Measurements from ENCODE around the gene MLEC.
"Not testable (repeated sequence)": the region's sequence is repeated elsewhere in the genome, so short reads cannot be mapped to it uniquely, and the experiment has no call there.

Gene MLEC

DNA sequence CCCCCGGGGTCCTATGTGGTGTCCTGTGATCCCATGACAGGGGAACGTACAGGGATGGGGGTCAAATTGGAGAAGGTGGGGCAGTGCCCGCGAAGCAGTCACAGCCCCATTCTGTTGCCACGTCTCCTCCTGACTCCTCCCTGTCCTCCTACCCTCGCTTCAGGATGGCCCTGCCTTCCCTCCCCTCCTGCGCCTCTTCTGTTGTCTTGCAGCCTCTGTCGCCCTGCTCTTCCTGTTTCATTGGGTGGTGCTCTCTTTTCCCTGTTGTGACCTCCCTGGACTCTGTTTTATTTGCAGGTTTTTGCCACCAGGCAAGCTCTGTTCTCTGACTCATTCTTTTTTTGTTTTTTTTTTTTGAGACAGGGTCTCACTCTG, 27.8 kb upstream of the MLEC start:
- H3K4me3 ChIP-seq (ENCODE audit: low read depth, low read length): no peak overlapping the region
- no peak for DNase-seq (ENCODE audit: low read depth)

DNA sequence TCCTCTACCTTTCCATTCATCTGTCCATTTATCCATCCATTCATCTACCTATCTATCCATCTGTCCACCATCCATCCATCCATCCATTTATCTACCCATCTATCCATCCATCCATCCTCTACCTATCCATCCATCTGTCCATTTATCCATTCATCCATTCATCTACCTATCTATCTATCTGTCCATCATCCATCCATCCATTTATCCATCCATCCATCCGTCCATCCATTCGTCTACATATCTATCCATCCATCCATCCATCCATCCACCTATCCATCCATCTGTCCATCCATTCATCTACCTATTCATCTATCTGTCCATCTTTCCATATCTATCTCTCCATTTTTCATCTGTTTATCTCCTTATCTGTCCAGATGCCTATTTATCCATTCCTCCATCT, 25.5 kb upstream of the MLEC start:
- H3K4me3 ChIP-seq (ENCODE audit: low read depth, low read length): no peak overlapping the region
- DNase-seq (ENCODE audit: low read depth): no peak

DNA sequence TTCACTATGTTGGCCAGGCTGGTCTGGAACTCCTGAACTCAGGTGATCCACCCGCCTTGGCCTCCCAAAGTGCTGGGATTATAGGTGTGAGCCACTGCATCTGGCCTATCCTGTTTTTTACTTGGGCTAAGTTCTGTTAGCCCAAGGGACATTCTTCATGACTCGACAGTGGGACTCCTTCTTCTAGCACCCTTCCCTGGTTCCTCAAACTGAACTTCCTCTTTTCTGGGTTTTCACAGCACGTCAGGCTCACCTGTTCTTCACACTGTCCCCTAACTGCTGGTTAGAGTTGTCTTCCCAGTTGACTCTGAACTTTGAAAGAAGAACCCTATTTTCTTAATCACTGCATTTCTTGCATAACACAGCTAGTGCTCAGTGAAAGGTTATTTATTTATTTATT, 24.1 kb upstream of the MLEC start:
- DNase-seq (ENCODE audit: low read depth): no peak
- no peak overlapping the region for H3K4me3 ChIP-seq (ENCODE audit: low read depth, low read length)

- no peak overlapping the region for H3K4me3 ChIP-seq (ENCODE audit: low read depth, low read length)
- no peak for DNase-seq (ENCODE audit: low read depth)
These were observed 23.2 kb upstream of the MLEC start for GRCh38 chr12:120663741-120664140.

- no peak overlapping the region for H3K4me3 ChIP-seq (ENCODE audit: low read depth, low read length)
- DNase-seq (ENCODE audit: low read depth): no peak
These were observed 20.2 kb upstream of the MLEC start for GRCh38 chr12:120666571-120667390.

DNA sequence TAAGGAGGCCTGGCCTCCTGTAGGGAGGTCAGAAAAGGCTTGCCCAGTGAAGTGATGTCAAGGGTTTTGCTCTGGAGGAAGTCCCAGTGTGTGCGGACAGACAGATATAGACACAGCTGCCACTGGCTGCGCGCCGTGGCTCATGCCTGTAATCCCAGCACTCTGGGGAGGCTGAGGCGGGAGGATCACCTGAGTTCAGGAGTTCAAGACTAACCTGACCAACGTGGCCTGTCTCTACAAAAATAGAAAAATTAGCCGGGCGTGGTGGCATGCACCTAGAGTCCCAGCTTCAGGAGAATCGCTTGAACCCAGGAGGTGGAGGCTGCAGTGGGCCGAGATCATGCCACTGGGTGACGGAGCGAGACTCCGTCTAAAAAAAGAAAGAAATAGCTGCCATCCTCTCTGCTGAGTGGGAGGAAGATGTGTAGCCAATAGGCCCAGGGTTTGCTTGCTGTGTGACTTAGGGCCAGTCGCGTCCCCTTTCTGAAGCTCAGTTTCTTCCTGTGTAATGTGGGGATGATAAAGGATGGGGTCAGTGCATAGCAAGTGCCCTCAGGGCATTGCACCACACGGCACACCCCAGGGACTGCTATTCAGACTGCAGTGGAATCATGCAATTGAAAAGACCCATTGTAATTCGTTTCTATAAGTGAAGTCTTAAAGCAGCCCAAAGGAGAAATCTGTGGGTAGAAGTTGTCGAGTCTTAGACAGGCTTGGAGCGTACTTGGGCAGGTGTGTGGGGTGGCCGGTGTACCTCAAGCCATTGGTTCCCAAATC, 18.7 kb upstream of the MLEC start:
- H3K4me3 ChIP-seq (ENCODE audit: low read depth, low read length): no peak overlapping the region
- no peak for DNase-seq (ENCODE audit: low read depth)

DNA sequence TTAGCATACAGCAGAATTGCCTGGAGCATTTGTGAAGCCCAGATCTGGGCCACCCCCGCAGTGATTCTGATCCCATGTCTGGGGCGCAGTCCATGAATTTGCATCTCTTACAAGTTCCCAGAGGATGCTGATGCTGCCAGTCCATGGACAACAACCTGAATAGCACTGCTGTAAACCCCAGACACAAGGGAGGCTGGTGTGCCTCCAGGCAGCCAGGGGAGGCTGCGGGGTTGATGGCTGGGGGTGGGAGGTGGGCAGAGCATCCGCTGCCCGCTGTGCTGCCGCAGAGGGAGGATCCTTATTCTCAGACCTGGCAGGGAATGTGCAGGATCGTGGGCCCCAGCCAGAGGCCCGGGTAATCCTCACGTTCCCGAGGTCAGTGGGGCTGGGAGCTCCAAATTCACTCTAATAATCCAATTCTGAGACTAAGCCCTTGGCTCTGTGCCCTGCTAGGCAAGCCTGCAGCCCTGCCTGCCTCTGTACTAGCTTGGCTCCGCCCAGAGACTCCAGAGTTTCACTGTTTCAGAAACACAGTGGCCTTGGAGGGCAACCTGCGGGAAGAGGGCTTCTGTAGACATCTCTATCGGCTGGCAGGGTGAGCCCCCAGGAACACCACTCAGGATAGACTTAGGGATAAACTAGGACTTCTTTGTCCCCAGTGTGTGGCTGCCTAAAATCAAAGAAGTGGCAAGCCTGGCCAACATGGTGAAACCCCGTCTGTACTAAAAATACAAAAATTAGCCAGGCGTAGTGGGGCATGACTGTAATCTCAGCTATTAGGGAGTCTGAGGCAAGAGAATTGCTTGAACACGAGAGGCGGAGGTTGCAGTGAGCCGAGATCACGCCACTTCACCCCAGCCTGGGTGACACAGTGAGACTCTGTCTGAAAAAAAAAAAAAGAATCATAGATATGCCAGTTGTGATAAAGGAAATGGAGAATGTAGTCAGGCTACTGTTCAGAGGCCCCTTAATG, 17.8 kb upstream of the MLEC start:
- no peak overlapping the region for H3K4me3 ChIP-seq (ENCODE audit: low read depth, low read length)
- DNase-seq (ENCODE audit: low read depth): no peak

GRCh38 chr12:120670237-120670636, 16.7 kb upstream of the MLEC start:
- not testable (repeated sequence) for H3K4me3 ChIP-seq (ENCODE audit: low read depth, low read length); DNase-seq (ENCODE audit: low read depth)

- no peak for DNase-seq (ENCODE audit: low read depth)
These were observed 16.3 kb upstream of the MLEC start for GRCh38 chr12:120670667-120671066.

DNA sequence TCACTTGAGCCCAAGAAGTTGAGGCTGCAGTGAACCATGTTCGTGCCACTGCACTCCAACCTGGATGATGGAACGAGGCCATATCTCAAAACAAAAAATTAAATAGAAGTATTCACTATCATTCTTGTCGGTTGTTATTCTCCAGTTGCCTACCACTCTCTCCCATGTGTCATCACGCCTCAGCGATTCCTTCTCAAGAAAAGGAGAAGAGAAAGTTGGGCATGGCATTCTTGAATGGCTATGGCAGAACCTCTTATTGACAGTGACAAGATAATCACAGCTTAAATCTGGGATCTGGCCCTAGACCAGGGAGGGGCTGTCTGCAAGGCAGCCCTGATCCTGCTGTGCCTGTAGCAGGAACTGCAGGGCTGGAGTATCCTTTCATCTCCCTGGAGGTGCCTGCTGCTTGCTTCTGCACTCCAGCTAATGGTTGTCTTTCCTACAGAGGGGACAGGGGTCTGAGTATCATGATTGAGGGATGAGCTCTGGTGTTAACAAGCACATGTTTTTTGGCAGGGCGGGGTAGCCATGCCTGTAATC, 12.8 kb upstream of the MLEC start:
- no peak overlapping the region for H3K4me3 ChIP-seq (ENCODE audit: low read depth, low read length)
- DNase-seq (ENCODE audit: low read depth): no peak

More at GRCh38 chr12:120670667-120671066, 16.3 kb upstream of the MLEC start:
- no peak overlapping the region for H3K4me3 ChIP-seq (ENCODE audit: low read depth, low read length)

DNA sequence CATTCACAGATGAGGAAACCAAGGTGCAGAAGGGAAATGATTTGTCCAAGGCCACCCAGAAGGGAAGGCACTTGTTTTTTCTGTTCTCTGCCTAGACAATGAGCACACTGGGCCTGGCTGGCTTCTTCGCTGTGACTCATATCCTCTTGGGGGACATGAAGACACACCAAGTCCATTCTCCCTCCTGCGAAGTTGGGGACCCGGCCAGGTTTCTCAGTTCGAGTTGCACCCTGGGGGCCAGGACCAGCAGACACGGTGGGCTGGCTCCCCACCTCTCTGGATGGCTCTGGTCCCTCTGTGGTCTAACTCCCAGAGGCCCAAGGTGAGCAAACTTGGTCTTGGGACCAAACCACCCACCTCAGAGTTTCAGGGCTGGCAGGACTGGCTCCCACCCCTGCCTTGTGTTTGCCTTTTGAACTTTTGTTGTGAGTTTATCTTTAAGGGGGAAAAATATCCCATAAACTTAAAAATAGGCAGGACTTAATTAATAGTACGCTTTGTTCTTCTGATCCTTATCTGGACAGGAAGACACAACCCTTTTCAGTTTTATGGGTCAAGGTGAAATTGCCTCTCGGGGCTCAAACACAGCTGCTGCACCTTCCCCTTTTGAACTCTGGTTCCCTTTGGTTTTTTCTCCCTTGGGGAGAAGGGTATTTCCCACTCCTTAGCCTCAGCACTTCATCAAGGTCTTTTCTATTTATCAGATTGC, 9.0 kb upstream of the MLEC start:
- H3K4me3 ChIP-seq (ENCODE audit: low read depth, low read length): no peak overlapping the region
- DNase-seq (ENCODE audit: low read depth): no peak

- no peak overlapping the region for H3K4me3 ChIP-seq (ENCODE audit: low read depth, low read length)
- no peak for DNase-seq (ENCODE audit: low read depth)
These were observed 8.4 kb upstream of the MLEC start for GRCh38 chr12:120678572-120678971.

GRCh38 chr12:120680165-120680738, 6.7 kb upstream of the MLEC start:
- DNase-seq (ENCODE audit: low read depth): no peak
- H3K4me3 ChIP-seq (ENCODE audit: low read depth, low read length): no peak overlapping the region

DNA sequence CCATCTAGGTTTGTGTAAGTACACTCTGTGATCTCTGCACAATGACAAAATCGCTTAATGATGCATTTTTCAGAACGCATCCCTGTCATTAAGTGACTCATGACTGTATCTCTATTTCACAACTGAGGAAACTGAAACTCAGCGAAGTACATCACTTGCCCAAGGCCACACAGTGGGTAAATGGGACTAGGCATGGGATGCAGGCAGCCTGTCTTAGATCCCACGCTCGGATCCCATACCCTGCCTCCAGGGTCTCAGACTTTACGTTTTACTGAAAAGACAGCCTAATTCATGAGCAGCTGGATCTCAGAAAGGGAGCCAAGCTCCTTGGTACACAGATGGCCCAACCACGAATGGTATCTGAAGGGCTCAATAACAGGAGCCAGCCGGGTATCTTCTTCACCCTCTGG, 2.4 kb upstream of the MLEC start:
- H3K4me3 ChIP-seq (ENCODE audit: low read depth, low read length): no peak overlapping the region
- DNase-seq (ENCODE audit: low read depth): peak; percentile 27

DNA sequence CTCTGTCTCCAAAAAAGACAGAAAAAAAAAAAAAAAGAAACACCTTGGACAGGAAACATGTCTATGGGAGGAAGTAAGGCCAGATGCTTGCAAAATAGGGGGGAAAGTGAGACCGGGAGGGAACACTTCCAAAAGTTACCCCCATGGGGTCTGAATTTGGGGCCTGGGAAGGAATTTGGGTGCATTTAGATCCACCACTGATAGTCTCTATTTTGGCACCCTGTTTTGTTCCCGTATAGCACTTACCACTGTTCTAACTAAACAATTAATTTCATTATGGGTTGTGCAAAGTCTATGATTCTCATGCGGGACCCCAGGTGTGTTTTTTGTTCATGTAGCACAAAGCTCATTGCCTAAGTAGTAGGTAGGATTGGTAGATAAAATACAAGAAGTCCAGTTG, 1.4 kb upstream of the MLEC start:
- H3K4me3 ChIP-seq (ENCODE audit: low read depth, low read length): no peak overlapping the region

GRCh38 chr12:120686151-120686689, 729 bp upstream of the MLEC start:
- peak overlapping the region; percentile 92 for H3K4me3 ChIP-seq (ENCODE audit: low read depth, low read length)
- DNase-seq (ENCODE audit: low read depth): peak; percentile 88

More for the DNA sequence above, 1.4 kb upstream of the MLEC start:
- no peak for DNase-seq (ENCODE audit: low read depth)

DNA sequence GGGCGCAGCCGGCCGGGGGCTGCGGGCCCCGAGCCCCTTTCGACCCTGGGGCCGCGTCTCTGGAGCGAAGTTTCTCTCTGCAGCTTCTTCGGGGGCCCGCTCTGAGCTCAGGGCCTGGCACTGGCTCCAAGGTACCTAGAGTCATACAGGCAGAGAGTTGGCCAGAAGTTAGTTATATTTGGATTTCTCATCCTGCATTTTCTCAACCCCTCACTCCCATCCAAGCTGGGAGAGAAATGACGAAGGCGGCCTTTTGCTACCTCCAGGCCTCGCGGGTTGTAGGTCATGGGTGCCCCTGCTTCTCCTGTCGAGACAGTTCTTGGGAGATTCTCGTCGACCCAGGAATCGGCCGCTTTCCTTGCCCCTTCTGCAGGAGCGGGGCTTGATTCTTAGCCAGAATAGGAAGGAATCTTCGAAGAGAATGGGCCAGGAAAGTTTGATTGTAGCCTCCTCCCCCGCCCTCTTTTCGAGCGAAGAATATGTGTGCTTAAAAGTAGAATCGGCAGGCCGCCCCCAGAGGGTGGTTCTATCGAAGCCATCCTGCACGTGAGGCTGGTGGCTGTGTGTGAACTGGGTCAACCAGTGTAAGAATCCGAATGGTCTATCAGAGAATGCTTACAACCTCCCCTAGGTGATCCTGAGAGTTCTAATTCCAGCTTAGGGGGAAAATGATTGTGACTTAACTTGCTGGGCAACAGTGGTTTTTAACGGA, 785 bp downstream of the MLEC start:
- peak overlapping the region; percentile 92 for H3K4me3 ChIP-seq (ENCODE audit: low read depth, low read length)
- DNase-seq (ENCODE audit: low read depth): no peak
